Measurements from ENCODE around the gene HDAC9. TPM values are rescaled to one million over a fixed set of nuclear protein-coding genes. Genes with fewer than 3 reads are reported as not detected.
A peak's percentile ranks its signal among the peaks of the same experiment; 100 is the strongest.

HDAC9 gene
- total and polyA plus RNA-seq, 2 experiments from 2014 or later, result 32.7 to 101 TPM

- H3K27ac ChIP-seq, result no peak overlapping the region
- peaks cover 31% of the 10 kb centered on the region for H3K36me3 ChIP-seq
- H3K9me3 ChIP-seq (ENCODE audit: low read depth), result no peaks in the 10 kb centered on the region
- DNase-seq (ENCODE audit: low read depth in 1 of 2, low spot score in 1 of 2), result no peak
- H3K4me3 ChIP-seq, result no peak overlapping the region
- H3K27me3 ChIP-seq, result no peaks in the 10 kb centered on the region
- H3K4me1 ChIP-seq (ENCODE audit: low read depth), result no peaks in the 10 kb centered on the region
- TF ChIP-seq CTCF (IDR thresholded peaks at IDR 0.05; ENCODE audit: low read depth, low read length), result no peak
These were observed 130.5 kb downstream of the HDAC9 start for GRCh38 chr7:18626086-18626485.

GRCh38 chr7:18626717-18627116 is 131.2 kb downstream of the HDAC9 start:
- Histone ChIP-seq H3K36me3 (peaks cover 27% of the 10 kb centered on the region), H3K9me3 (ENCODE audit: low read depth) (no peaks in the 10 kb centered on the region), H3K27me3 (no peaks in the 10 kb centered on the region), H3K27ac (no peak overlapping the region), H3K4me1 (ENCODE audit: low read depth) (no peaks in the 10 kb centered on the region), H3K4me3 (no peak overlapping the region)
- no peak for TF ChIP-seq CTCF (IDR thresholded peaks at IDR 0.05; ENCODE audit: low read depth, low read length)
- DNase-seq (ENCODE audit: low read depth in 1 of 2, low spot score in 1 of 2), result peak in 1 of 2 donors; percentile 19

GRCh38 chr7:18637516-18637915 is 142.0 kb downstream of the HDAC9 start:
- Histone ChIP-seq H3K27me3 (no peaks in the 10 kb centered on the region), H3K9me3 (ENCODE audit: low read depth) (no peaks in the 10 kb centered on the region), H3K27ac (no peak overlapping the region), H3K4me3 (no peak overlapping the region), H3K36me3 (peaks cover 11% of the 10 kb centered on the region), H3K4me1 (ENCODE audit: low read depth) (no peaks in the 10 kb centered on the region)
- TF ChIP-seq CTCF (IDR thresholded peaks at IDR 0.05; ENCODE audit: low read depth, low read length), result no peak
- no peak for DNase-seq (ENCODE audit: low read depth in 1 of 2, low spot score in 1 of 2)

GRCh38 chr7:18638594-18639452 is 143.3 kb downstream of the HDAC9 start:
- H3K4me3 ChIP-seq, result no peak overlapping the region
- TF ChIP-seq CTCF (IDR thresholded peaks at IDR 0.05; ENCODE audit: low read depth, low read length), result no peak
- H3K4me1 ChIP-seq (ENCODE audit: low read depth), result no peaks in the 10 kb centered on the region
- peak in 1 of 2 donors; percentile 85 for DNase-seq (ENCODE audit: low read depth in 1 of 2, low spot score in 1 of 2)
- H3K27me3 ChIP-seq, result no peaks in the 10 kb centered on the region
- H3K9me3 ChIP-seq (ENCODE audit: low read depth), result no peaks in the 10 kb centered on the region
- peaks cover 11% of the 10 kb centered on the region for H3K36me3 ChIP-seq
- H3K27ac ChIP-seq, result no peak overlapping the region

- Histone ChIP-seq H3K4me1 (ENCODE audit: low read depth) (no peaks in the 10 kb centered on the region), H3K9me3 (ENCODE audit: low read depth) (no peaks in the 10 kb centered on the region), H3K27ac (no peak overlapping the region), H3K27me3 (no peaks in the 10 kb centered on the region), H3K36me3 (peaks cover 14% of the 10 kb centered on the region), H3K4me3 (no peak overlapping the region)
- TF ChIP-seq CTCF (IDR thresholded peaks at IDR 0.05; ENCODE audit: low read depth, low read length), result no peak
- peak in 1 of 2 donors; percentile 10 for DNase-seq (ENCODE audit: low read depth in 1 of 2, low spot score in 1 of 2)
These were observed 144.2 kb downstream of the HDAC9 start for GRCh38 chr7:18639711-18640110.
